HL-60 (cell line): ENCODE data around the gene UBXN4.

ENCODE experiments used
- DNase-seq, 2 experiments: peaks; one replicate each; pipeline ENCODE4 v3.0.0-alpha.2; 2010 to 2020; ENCODE audit warnings: low read depth in 1 of 2, low spot score in 1 of 2
- H3K27ac ChIP-seq: fragments of 250-450 bp; sonication (Bioruptor Pico); replicated peaks from 2 replicates; pipeline ENCODE4 v1.5.1; 2020; ENCODE audit warnings: mild to moderate bottlenecking, moderate library complexity
- H3K27me3 ChIP-seq: fragments of 250-450 bp; sonication (Bioruptor Pico); 2 replicates; pipeline ENCODE4 v1.5.1; 2021; ENCODE audit warnings: mild to moderate bottlenecking, moderate library complexity; ENCODE audit not compliant: insufficient read depth, poor library complexity, severe bottlenecking
- H3K4me3 ChIP-seq: replicated peaks from 2 replicates; pipeline ENCODE4 v1.5.1; 2011; ENCODE audit warnings: mild to moderate bottlenecking, control low read depth, low read length; ENCODE audit not compliant: insufficient read depth
- GABPA ChIP-seq: IDR thresholded peaks from 2 replicates; pipeline ENCODE4 v1.6.1; 2012; ENCODE audit warnings: low read depth
- POLR2AphosphoS5 ChIP-seq: IDR thresholded peaks from 2 replicates; pipeline ENCODE4 v1.6.1; 2012; ENCODE audit warnings: low read depth
- REST ChIP-seq: IDR thresholded peaks from 2 replicates; pipeline ENCODE4 v1.6.1; 2012; ENCODE audit warnings: low read depth; ENCODE audit not compliant: insufficient replicate concordance
- SPI1 ChIP-seq: IDR thresholded peaks from 2 replicates; pipeline ENCODE4 v1.6.1; 2012; ENCODE audit warnings: low read depth, mild to moderate bottlenecking, borderline replicate concordance
- TF ChIP-seq, protein P1 (sequence below): IDR thresholded peaks from one replicate; pipeline ENCODE4 v1.5.1; 2011; ENCODE audit warnings: low read length, control low read depth, inconsistent platforms; ENCODE audit not compliant: insufficient read depth

UBXN4 gene

GRCh38 chr2:135755573-135755972, 13.9 kb downstream of the UBXN4 start:
- TF ChIP-seq SPI1 (no peak), REST (no peak), POLR2AphosphoS5 (no peak), GABPA (no peak)
- TF ChIP-seq, protein P1, sequence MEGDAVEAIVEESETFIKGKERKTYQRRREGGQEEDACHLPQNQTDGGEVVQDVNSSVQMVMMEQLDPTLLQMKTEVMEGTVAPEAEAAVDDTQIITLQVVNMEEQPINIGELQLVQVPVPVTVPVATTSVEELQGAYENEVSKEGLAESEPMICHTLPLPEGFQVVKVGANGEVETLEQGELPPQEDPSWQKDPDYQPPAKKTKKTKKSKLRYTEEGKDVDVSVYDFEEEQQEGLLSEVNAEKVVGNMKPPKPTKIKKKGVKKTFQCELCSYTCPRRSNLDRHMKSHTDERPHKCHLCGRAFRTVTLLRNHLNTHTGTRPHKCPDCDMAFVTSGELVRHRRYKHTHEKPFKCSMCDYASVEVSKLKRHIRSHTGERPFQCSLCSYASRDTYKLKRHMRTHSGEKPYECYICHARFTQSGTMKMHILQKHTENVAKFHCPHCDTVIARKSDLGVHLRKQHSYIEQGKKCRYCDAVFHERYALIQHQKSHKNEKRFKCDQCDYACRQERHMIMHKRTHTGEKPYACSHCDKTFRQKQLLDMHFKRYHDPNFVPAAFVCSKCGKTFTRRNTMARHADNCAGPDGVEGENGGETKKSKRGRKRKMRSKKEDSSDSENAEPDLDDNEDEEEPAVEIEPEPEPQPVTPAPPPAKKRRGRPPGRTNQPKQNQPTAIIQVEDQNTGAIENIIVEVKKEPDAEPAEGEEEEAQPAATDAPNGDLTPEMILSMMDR: no peak
- no peak overlapping the region for H3K4me3 ChIP-seq
- H3K27me3 ChIP-seq: no peaks in the 10 kb centered on the region
- no peak overlapping the region for H3K27ac ChIP-seq
- DNase-seq: no peak

- TF ChIP-seq SPI1: no peak
- Histone ChIP-seq H3K4me3 (no peak overlapping the region), H3K27ac (no peak overlapping the region), H3K27me3 (no peaks in the 10 kb centered on the region)
- no peak for DNase-seq
Observed at GRCh38 chr2:135756692-135757091, 15.0 kb downstream of the UBXN4 start.

- H3K27ac ChIP-seq: no peak overlapping the region
- no peaks in the 10 kb centered on the region for H3K27me3 ChIP-seq
- DNase-seq: no peak
- peak; percentile 17; the same call in 1 of the 2 replicates for TF ChIP-seq SPI1
- TF ChIP-seq REST: no peak
- no peak overlapping the region for H3K4me3 ChIP-seq
Observed at GRCh38 chr2:135762022-135762421, 20.4 kb downstream of the UBXN4 start.

GRCh38 chr2:135762530-135762929, 20.9 kb downstream of the UBXN4 start:
- DNase-seq: no peak
- no peaks in the 10 kb centered on the region for H3K27me3 ChIP-seq
- H3K4me3 ChIP-seq: no peak overlapping the region
- TF ChIP-seq REST (no peak), GABPA (no peak), SPI1 (no peak), POLR2AphosphoS5 (no peak)
- TF ChIP-seq, protein P1: no peak
- no peak overlapping the region for H3K27ac ChIP-seq
